Vagina (tissue), 2 donors: ENCODE data around the gene TTYH1.

Experiments
- POLR2A ChIP-seq, 2 donors: fragments of 450-650 bp; IDR thresholded peaks; one replicate each; pipeline ENCODE4 v1.6.1; 2017; ENCODE audit warnings: antibody characterized with exemption in 2 of 2, mild to moderate bottlenecking in 2 of 2, moderate library complexity in 2 of 2
- TF ChIP-seq, protein P1 (sequence below), 3 experiments: fragments of 450-650 bp in 2 of 3; fragments of 200-600 bp in 1 of 3; sonication (generic) in 1 of 3; IDR thresholded peaks; one replicate each; pipeline ENCODE4 v1.5.1; 2017 to 2019; ENCODE audit warnings: antibody characterized with exemption in 3 of 3, mild to moderate bottlenecking in 2 of 3, moderate library complexity in 2 of 3

- TF ChIP-seq, protein P1, sequence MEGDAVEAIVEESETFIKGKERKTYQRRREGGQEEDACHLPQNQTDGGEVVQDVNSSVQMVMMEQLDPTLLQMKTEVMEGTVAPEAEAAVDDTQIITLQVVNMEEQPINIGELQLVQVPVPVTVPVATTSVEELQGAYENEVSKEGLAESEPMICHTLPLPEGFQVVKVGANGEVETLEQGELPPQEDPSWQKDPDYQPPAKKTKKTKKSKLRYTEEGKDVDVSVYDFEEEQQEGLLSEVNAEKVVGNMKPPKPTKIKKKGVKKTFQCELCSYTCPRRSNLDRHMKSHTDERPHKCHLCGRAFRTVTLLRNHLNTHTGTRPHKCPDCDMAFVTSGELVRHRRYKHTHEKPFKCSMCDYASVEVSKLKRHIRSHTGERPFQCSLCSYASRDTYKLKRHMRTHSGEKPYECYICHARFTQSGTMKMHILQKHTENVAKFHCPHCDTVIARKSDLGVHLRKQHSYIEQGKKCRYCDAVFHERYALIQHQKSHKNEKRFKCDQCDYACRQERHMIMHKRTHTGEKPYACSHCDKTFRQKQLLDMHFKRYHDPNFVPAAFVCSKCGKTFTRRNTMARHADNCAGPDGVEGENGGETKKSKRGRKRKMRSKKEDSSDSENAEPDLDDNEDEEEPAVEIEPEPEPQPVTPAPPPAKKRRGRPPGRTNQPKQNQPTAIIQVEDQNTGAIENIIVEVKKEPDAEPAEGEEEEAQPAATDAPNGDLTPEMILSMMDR (IDR thresholded peaks at IDR 0.05): no peak
- no peak for TF ChIP-seq POLR2A (IDR thresholded peaks at IDR 0.05)
Measured at GRCh38 chr19:54373781-54374631, 41.3 kb upstream of the TTYH1 start.
